SK-N-SH (cell line): ENCODE data around the gene ALAD. TPM values are rescaled to one million over a fixed set of nuclear protein-coding genes. Genes with fewer than 3 reads are reported as not detected.
"Not testable (repeated sequence)": the region's sequence is repeated elsewhere in the genome, so short reads cannot be mapped to it uniquely, and the experiment has no call there.

Experiments used
- CTCF ChIA-PET: fragments of 300-600, 350-600 bp; formaldehyde crosslinking; extraction: SDS; loops from one replicate; lab custom pipeline; 2021; lab: Yijun Ruan, JAX
- POLR2A ChIA-PET: fragments of 350-600 bp; sonication (Branson Sonifier 250); formaldehyde crosslinking; extraction: SDS; loops from one replicate; lab custom pipeline; 2020; ENCODE audit warnings: antibody characterized with exemption, inconsistent platforms; lab: Yijun Ruan, JAX
- DNase-seq: peaks from one replicate; pipeline ENCODE4 v3.0.0; 2012
- H2AFZ ChIP-seq: fragments of 200-600 bp; sonication (generic); 2 replicates; pipeline ENCODE4 v1.8.1; 2016; ENCODE audit warnings: antibody characterized with exemption, mild to moderate bottlenecking, low read depth
- H3F3A ChIP-seq: fragments of 200-600 bp; sonication (generic); replicated peaks from 2 replicates; pipeline ENCODE3; 2016; ENCODE audit warnings: antibody characterized with exemption, mild to moderate bottlenecking; ENCODE audit not compliant: insufficient read depth
- H3K27ac ChIP-seq, 2 experiments: fragments of 200-500 bp in 1 of 2; fragments of 200-600 bp in 1 of 2; sonication (Bioruptor generic) in 1 of 2; sonication (generic), shearing (Covaris generic) in 1 of 2; 2 replicates each; pipeline versions ENCODE4 v1.5.1 to v1.6.1; 2014 to 2016; ENCODE audit warnings: low read depth in 2 of 2, inconsistent platforms in 1 of 2, low read length in 1 of 2, mild to moderate bottlenecking in 1 of 2, mixed read lengths in 1 of 2
- H3K27me3 ChIP-seq: fragments of 200-600 bp; sonication (generic), shearing (Covaris generic); 2 replicates; pipeline ENCODE4 v1.6.1; 2016; ENCODE audit warnings: mixed run types; ENCODE audit not compliant: insufficient read depth
- H3K36me3 ChIP-seq, 2 experiments: fragments of 200-500 bp in 1 of 2; fragments of 200-600 bp in 1 of 2; sonication (Bioruptor generic) in 1 of 2; sonication (generic) in 1 of 2; replicated peaks in 1 of 2; 2 replicates each; pipeline versions ENCODE3 to v1.5.1; 2014 to 2016; ENCODE audit warnings: low read length in 1 of 2, mild to moderate bottlenecking in 1 of 2; ENCODE audit not compliant: insufficient read depth in 2 of 2, control insufficient read depth in 1 of 2
- H3K4me1 ChIP-seq, 2 experiments: fragments of 200-500 bp in 1 of 2; fragments of 200-600 bp in 1 of 2; sonication (Bioruptor generic) in 1 of 2; sonication (generic), shearing (Covaris generic) in 1 of 2; 2 replicates each; pipeline versions ENCODE4 v1.5.1 to v1.6.1; 2014 to 2016; ENCODE audit warnings: low read depth in 1 of 2, low read length in 1 of 2, mixed run types in 1 of 2; ENCODE audit not compliant: insufficient read depth in 2 of 2, control insufficient read depth in 1 of 2
- H3K4me2 ChIP-seq: fragments of 200-600 bp; sonication (generic), shearing (Covaris generic); 2 replicates; pipeline ENCODE4 v1.6.1; 2017; ENCODE audit warnings: mixed run types
- H3K4me3 ChIP-seq, 2 experiments: fragments of 200-500 bp in 1 of 2; fragments of 200-600 bp in 1 of 2; sonication (Bioruptor generic) in 1 of 2; sonication (generic), shearing (Covaris generic) in 1 of 2; 2 replicates each; pipeline versions ENCODE4 v1.5.1 to v1.8.1; 2014 to 2016; ENCODE audit warnings: low read depth in 2 of 2, inconsistent platforms in 1 of 2, low read length in 1 of 2, mild to moderate bottlenecking in 1 of 2, mixed read lengths in 1 of 2, moderate library complexity in 1 of 2
- H3K79me2 ChIP-seq: fragments of 200-600 bp; sonication (generic); 2 replicates; pipeline ENCODE4 v1.8.1; 2017; ENCODE audit warnings: mild to moderate bottlenecking; ENCODE audit not compliant: insufficient read depth
- H3K9ac ChIP-seq: fragments of 200-600 bp; sonication (generic); 2 replicates; pipeline ENCODE4 v1.6.1; 2017; ENCODE audit warnings: mixed run types
- H3K9me2 ChIP-seq: fragments of 200-600 bp; sonication (generic); 2 replicates; pipeline ENCODE4 v1.6.1; 2017; ENCODE audit warnings: mixed run types
- H3K9me3 ChIP-seq: fragments of 200-600 bp; sonication (generic); 2 replicates; pipeline ENCODE4 v1.6.1; 2017; ENCODE audit warnings: mixed run types, mild to moderate bottlenecking, moderate library complexity
- H4K20me1 ChIP-seq: fragments of 200-600 bp; sonication (generic); 2 replicates; pipeline ENCODE4 v1.6.1; 2017; ENCODE audit warnings: mild to moderate bottlenecking, mixed run types; ENCODE audit not compliant: insufficient read depth
- CHD2 ChIP-seq: fragments of 150-350 bp; IDR thresholded peaks from 2 replicates; pipeline ENCODE4 v1.6.1; 2018; ENCODE audit warnings: low read length; ENCODE audit not compliant: partially characterized antibody
- EP300 ChIP-seq, 2 experiments: IDR thresholded peaks; 2 replicates each; pipeline versions ENCODE4 v1.4.0 to v1.6.1; 2012; ENCODE audit warnings: borderline replicate concordance in 1 of 2, low read depth in 1 of 2, low read length in 1 of 2
- FOXJ3 ChIP-seq: sonication (generic); formaldehyde crosslinking; IDR thresholded peaks from 2 replicates; pipeline ENCODE4 v1.5.1; 2020; ENCODE audit warnings: mild to moderate bottlenecking, missing genetic modification reagents
- GABPA ChIP-seq: IDR thresholded peaks from 2 replicates; pipeline ENCODE4 v1.4.0; 2012; ENCODE audit warnings: low read depth, mild to moderate bottlenecking
- GATA2 ChIP-seq: sonication (generic); formaldehyde crosslinking; IDR thresholded peaks from 2 replicates; pipeline ENCODE4 v1.5.0; 2020; ENCODE audit warnings: mild to moderate bottlenecking, missing genetic modification reagents
- MEF2A ChIP-seq: IDR thresholded peaks from 2 replicates; pipeline ENCODE4 v1.4.0; 2012; ENCODE audit warnings: low read depth, borderline replicate concordance
- RAD21 ChIP-seq: IDR thresholded peaks from 2 replicates; pipeline ENCODE4 v1.6.1; 2012; ENCODE audit warnings: mild to moderate bottlenecking, low read length
- SIN3A ChIP-seq: IDR thresholded peaks from 2 replicates; pipeline ENCODE4 v1.6.1; 2012; ENCODE audit warnings: low read depth, mild to moderate bottlenecking, low read length, moderate library complexity, borderline replicate concordance
- SMC3 ChIP-seq: IDR thresholded peaks from 2 replicates; pipeline ENCODE4 v1.6.1; 2012; ENCODE audit warnings: low read depth, low read length, improper control_type of control experiment
- TAF1 ChIP-seq: IDR thresholded peaks from 2 replicates; pipeline ENCODE4 v1.6.1; 2012; ENCODE audit warnings: low read depth, mild to moderate bottlenecking, low read length, moderate library complexity, borderline replicate concordance
- TEAD4 ChIP-seq: IDR thresholded peaks from 2 replicates; pipeline ENCODE4 v1.4.0; 2012; ENCODE audit warnings: mild to moderate bottlenecking, borderline replicate concordance; ENCODE audit not compliant: insufficient read depth
- WGBS: methylation state at CpG from one replicate; pipeline ENCODE4 v1.1.6; 2017; ENCODE audit warnings: low lambda C conversion rate; 5-methylcytosine and 5-hydroxymethylcytosine counted together
- polyA plus RNA-seq, 3 experiments: library from polyadenylated mRNA; depleted of rRNA; stranded (reverse); fragments of >200 nt; gene quantifications; 2 replicates each; pipeline ENCODE4 v1.2.3, GENCODE V29; 2012
- TF ChIP-seq, protein P1 (sequence below): fragments of 200-600 bp; sonication (generic); IDR thresholded peaks from 2 replicates; pipeline ENCODE4 v1.6.1; 2017; ENCODE audit warnings: antibody characterized with exemption, mild to moderate bottlenecking, moderate library complexity
- TF ChIP-seq, protein P2 (sequence below): IDR thresholded peaks from 2 replicates; pipeline ENCODE4 v1.4.0; 2012; ENCODE audit warnings: low read depth, borderline replicate concordance
- TF ChIP-seq, protein P3 (sequence below): fragments of 150-350 bp; IDR thresholded peaks from 2 replicates; pipeline ENCODE4 v1.6.1; 2016; ENCODE audit warnings: mild to moderate bottlenecking, low read depth, low read length

The ALAD gene
- polyA plus RNA-seq, 1 of the 3 experiments (the other 2 are of a cell fraction): 10.7 TPM

DNA sequence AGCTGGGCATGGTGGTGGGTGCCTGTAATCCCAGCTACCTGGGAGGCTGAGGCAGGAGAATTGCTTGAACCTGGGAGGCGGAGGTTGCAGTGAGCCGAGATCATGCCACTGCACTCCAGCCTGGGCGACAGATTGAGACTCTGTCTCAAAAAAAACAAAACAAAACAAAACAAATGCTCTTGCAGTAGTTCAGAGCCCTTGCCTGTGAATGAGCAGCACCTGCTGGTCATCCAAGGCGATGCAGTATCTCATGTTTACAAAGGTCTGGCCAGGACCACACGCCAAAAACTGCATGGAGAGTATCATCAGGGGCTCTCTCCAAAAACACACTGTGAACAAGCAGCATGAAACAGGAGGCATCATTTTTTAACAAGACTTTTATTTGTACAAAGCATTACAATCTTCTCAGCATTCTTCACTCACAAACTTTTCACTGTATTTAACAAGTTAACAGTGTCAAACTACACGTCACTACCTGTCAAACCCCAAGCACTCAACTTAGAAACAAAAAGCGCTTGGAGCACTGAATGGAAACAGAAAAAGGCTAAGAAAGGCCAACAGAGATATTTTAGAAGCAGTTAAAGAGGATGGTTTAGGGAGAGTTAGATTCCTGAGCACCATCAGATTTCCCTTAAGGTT is 5.9 kb upstream of the ALAD start:
- H3K9me2 ChIP-seq, H3K27ac ChIP-seq, H3K4me1 ChIP-seq, H3K27me3 ChIP-seq, H3K4me2 ChIP-seq, H2AFZ ChIP-seq, H3K9me3 ChIP-seq, H4K20me1 ChIP-seq, H3K9ac ChIP-seq: not testable (repeated sequence)
- peaks cover 24% of the 10 kb centered on the region for H3K79me2 ChIP-seq
- ChIA-PET POLR2A (interaction anchor here (1.2 kb wide), 1 partner anchor 132 kb away, joined by 4 read pairs; the partner anchor contains the start of genes CDC26 and PRPF4), CTCF (interaction anchor here (0.8 to 14.1 kb wide), 13 partner anchors 39 to 251 kb away, joined by 3 to 145 read pairs (median 5); partner anchors contain the start of genes CDC26, PRPF4 and WDR31)
- 56% methylated on average over 7 of the region's 7 CpGs for WGBS
- H3F3A ChIP-seq: peaks cover 23% of the 10 kb centered on the region
- H3K36me3 ChIP-seq: peaks cover 15 to 20% of the 10 kb centered on the region in 2 experiments
- TF ChIP-seq, protein P1, sequence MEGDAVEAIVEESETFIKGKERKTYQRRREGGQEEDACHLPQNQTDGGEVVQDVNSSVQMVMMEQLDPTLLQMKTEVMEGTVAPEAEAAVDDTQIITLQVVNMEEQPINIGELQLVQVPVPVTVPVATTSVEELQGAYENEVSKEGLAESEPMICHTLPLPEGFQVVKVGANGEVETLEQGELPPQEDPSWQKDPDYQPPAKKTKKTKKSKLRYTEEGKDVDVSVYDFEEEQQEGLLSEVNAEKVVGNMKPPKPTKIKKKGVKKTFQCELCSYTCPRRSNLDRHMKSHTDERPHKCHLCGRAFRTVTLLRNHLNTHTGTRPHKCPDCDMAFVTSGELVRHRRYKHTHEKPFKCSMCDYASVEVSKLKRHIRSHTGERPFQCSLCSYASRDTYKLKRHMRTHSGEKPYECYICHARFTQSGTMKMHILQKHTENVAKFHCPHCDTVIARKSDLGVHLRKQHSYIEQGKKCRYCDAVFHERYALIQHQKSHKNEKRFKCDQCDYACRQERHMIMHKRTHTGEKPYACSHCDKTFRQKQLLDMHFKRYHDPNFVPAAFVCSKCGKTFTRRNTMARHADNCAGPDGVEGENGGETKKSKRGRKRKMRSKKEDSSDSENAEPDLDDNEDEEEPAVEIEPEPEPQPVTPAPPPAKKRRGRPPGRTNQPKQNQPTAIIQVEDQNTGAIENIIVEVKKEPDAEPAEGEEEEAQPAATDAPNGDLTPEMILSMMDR: peak; percentile 82
- TF ChIP-seq RAD21 (peak; percentile 80), SMC3 (peak; percentile 86)
- peak; percentile 62 for DNase-seq
- H3K4me3 ChIP-seq: peak overlapping the region in 1 of 2 experiments; percentile 28; a peak in 1 of 4 replicates

DNA sequence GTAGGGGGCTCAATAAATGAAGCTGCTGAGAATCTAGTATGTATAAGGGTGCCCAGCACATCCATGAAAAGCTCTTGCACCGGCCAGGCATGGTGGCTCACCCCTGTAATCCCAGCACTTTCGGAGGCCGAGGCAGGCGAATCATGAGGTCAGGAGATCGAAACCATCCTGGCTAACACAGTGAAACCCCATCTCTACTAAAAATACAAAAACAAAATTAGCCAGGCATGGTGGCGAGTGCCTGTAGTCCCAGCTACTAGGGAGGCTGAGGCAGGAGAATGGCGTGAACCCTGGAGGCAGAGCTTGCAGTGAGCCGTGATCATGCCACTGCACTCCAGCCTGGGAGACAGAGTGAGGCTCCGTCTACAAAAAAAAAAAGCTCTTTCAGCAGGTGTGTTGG is 5.3 kb upstream of the ALAD start:
- ChIA-PET POLR2A (interaction anchor here (1.1 to 1.2 kb wide), 2 partner anchors 66 to 131 kb away, joined by 4 read pairs; partner anchors contain the start of genes CDC26, PRPF4 and WDR31), CTCF (interaction anchor here (0.7 to 14.1 kb wide), 15 partner anchors 12 to 252 kb away, joined by 3 to 145 read pairs (median 5); partner anchors contain the start of genes CDC26, PRPF4 and WDR31)

DNA sequence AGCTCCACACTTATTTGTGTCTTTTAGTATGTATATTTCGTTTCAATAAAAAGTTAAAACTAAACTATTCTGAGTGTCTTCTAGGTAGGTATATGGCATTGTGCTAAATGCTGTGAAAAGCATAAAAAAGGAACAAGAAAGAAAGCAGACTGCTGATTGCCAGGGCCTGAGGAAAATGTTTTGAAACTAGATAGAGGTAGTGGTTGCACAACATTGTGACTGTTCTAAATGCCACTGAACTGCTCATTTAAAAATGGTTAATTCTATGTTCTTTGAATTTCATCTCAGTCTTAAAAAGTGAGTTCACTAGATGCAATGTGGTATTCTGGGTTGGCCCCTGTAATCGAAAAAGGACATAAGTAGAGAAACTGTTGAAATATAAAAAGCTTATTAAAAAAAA is 2.6 kb upstream of the ALAD start:
- no peak overlapping the region for H3K27ac ChIP-seq
- H3K9me3 ChIP-seq: no peaks in the 10 kb centered on the region
- peaks cover 13 to 16% of the 10 kb centered on the region in 2 experiments for H3K36me3 ChIP-seq
- CTCF ChIA-PET: interaction anchor here (1.0 to 14.1 kb wide), 5 partner anchors 42 to 254 kb away, joined by 3 to 145 read pairs (median 14); partner anchors contain the start of gene CDC26
- no peak overlapping the region for H3K9ac ChIP-seq
- H2AFZ ChIP-seq: no peak overlapping the region
- H3K9me2 ChIP-seq: no peaks in the 10 kb centered on the region
- peaks cover 18% of the 10 kb centered on the region for H3F3A ChIP-seq
- H3K4me2 ChIP-seq: no peak overlapping the region
- peaks cover under 1 to 10% of the 10 kb centered on the region in 2 experiments; a peak in 1 of 4 replicates for H3K4me1 ChIP-seq
- TF ChIP-seq, protein P2, sequence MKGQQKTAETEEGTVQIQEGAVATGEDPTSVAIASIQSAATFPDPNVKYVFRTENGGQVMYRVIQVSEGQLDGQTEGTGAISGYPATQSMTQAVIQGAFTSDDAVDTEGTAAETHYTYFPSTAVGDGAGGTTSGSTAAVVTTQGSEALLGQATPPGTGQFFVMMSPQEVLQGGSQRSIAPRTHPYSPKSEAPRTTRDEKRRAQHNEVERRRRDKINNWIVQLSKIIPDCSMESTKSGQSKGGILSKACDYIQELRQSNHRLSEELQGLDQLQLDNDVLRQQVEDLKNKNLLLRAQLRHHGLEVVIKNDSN: no peak
- TF ChIP-seq MEF2A (no peak), GATA2 (CRISPR knock-in tag) (no peak), EP300 (IDR thresholded peaks at IDR 0.05; ENCODE audit: borderline replicate concordance in 1 of 2, low read depth in 1 of 2, low read length in 1 of 2) (no peak), CHD2 (no peak), FOXJ3 (CRISPR knock-in tag) (no peak), GABPA (no peak), TAF1 (no peak), TEAD4 (no peak), SIN3A (no peak)
- TF ChIP-seq, protein P3, sequence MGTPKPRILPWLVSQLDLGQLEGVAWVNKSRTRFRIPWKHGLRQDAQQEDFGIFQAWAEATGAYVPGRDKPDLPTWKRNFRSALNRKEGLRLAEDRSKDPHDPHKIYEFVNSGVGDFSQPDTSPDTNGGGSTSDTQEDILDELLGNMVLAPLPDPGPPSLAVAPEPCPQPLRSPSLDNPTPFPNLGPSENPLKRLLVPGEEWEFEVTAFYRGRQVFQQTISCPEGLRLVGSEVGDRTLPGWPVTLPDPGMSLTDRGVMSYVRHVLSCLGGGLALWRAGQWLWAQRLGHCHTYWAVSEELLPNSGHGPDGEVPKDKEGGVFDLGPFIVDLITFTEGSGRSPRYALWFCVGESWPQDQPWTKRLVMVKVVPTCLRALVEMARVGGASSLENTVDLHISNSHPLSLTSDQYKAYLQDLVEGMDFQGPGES: no peak
- DNase-seq: no peak
- H3K79me2 ChIP-seq: peaks cover 15% of the 10 kb centered on the region
- no peak overlapping the region for H3K4me3 ChIP-seq
- H3K27me3 ChIP-seq: no peaks in the 10 kb centered on the region
- H4K20me1 ChIP-seq: no peaks in the 10 kb centered on the region
- POLR2A ChIA-PET: no interaction called here
- WGBS: 47% methylated on average over 2 of the region's 2 CpGs

More for the DNA sequence above, 5.3 kb upstream of the ALAD start:
- not testable (repeated sequence) for H3K27me3 ChIP-seq, H2AFZ ChIP-seq, DNase-seq, H3K4me3 ChIP-seq, H4K20me1 ChIP-seq, H3K4me2 ChIP-seq, H3K27ac ChIP-seq, H3K9me2 ChIP-seq, H3K9ac ChIP-seq, H3K9me3 ChIP-seq, H3K4me1 ChIP-seq
- H3F3A ChIP-seq: peaks cover 20% of the 10 kb centered on the region
- H3K79me2 ChIP-seq: peaks cover 24% of the 10 kb centered on the region
- WGBS: 93% methylated on average over 9 of the region's 9 CpGs
- peaks cover 15 to 20% of the 10 kb centered on the region in 2 experiments for H3K36me3 ChIP-seq
